GM21619 (cell line): ENCODE measurements around the gene PPP2R5B.
A peak's percentile ranks its signal among the peaks of the same experiment; 100 is the strongest.

ENCODE experiments used
- ATAC-seq: cut with Tn5 transposase; IDR thresholded peaks from one replicate; pipeline ENCODE4 v1.9.1; 2021; ENCODE audit not compliant: unreplicated experiment

Gene PPP2R5B

DNA sequence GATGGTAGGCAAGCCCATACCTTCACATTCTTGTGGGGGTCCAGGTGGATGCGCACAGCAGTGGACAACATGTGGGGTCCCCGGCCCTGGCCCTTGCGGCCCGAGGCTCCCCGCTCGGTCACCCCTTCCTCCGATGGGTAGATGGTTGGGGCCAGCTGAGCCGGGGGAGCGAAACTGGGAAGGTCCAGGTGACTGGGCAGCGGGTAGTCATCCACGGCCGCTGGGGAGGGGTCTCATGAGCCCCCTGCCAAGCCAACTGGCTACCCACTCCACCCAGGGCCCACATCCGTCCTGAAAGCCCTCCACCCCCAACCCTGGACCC lies 18.2 kb upstream of the PPP2R5B start:
- no peak for ATAC-seq

DNA sequence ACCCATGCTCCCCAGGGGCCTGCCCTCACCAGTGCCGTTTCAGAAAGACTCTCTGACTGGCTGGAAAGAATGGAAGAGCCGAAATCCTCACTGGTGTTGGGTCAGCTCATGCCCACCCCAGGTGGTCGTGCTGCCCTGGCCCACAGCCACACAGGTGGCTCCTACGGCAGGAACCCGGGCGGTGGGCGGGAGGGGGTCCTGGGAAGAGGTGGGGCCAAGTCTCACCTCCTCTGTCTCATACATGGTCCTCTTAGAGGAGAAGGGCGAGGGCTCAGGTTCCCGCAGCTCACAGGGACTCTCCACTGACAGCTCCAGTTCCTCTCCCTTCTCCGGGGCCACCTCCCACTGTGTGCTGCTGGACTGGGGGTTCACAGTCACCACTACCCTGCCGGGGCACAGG lies 15.7 kb upstream of the PPP2R5B start:
- no peak for ATAC-seq

DNA sequence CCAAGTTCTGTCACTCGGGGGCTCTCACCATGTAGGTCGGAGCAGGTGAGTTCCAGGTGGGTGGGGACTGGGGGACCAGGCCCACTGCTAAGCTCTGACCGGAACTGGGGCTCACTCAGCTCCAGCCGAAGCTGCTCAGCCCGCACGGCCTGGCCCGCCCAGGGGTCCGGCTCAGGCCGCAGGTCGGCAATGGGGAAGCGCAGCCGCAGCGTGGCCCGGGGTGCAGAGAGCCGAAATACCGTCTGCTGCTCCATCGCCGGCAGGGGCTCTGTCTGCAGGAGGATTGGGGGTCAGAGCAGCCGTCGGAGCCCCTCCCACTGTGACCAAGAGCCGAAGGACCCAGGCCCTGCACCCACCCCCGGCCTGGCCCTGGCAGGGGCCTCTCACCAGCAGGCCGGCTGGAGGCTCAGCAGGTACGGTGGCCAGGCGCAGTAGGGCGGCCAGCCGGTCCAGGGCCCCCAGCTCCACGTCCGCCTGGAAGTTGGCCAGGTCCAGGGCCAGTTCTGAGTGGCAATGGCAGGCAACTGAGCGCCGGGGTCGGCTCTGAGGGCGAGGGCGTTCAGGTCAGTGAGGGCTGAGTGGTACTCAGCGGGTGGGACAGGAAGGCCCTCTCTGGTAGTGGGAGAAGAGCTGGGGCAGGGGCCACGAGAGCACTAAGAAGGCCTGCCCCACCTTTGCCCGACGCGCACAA lies 14.7 kb upstream of the PPP2R5B start:
- no peak for ATAC-seq

DNA sequence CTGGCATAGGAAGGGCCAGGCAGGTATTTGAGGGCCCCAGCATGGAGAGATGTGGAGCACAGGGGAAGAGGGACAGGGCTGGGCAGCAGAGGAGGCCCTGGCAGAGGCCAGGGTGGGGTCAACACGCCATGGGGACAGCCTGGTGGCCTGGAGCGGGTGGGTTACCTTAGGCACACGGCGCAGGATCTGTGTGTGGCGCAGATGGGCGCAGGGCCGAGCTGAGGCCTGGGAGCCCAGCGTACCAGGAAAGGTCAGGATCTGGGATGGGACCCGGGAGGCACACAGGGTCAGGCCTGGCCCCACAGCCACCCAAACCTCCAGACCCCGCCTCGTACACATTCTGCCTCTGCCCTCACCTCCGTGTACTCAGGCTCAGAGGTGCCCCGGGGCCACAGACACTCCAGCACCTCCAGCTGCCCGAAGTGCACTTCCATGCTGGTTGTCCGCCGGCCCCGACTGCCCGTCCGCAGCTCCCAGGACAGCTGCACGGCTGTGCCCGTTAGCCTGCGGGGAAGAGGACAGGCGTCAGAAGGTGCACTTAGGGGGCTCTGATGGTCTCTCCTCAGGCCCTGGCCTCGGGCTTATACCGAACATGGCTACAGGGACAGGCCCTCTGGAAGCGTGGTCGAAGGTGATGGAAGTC lies 13.9 kb upstream of the PPP2R5B start:
- ATAC-seq = no peak

DNA sequence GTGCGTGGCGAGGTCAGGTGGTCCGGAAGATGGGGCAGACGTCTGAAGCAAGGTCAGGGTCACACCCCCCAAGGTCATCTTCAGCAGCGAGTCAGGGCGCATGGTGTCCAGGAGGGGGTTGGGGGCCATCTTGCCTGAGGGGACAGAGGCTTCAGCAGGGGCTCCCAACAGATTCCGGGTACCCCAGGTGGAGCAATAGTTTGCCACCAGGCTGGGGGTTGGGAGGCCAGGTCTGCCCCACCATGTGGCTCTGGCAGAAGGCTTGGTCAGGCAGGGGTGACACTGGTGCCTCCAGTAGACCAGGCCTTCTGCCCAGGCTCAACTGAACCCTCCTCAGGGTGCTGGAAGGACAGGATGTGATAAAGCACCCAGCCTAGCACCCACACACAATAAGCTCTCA lies 13.3 kb upstream of the PPP2R5B start:
- no peak for ATAC-seq

DNA sequence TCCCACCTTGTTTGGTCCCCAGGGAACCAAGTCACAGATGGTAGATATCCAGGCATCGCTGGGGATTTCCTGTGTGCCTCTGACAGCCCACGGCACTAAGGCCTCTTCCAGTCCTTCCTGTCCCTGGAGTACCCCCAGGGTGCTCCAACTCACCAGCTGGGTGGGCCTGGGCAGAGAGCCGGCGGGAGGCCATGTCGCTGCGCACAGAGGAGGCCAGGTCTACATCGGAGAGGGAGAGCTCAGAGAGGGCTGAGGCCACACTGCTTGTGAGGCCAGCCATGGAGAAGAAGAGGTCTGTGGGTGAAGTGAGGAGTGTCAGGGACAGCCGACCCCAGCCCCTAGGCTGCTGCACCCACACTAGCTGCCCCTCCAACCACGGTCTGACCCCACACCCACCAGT lies 12.8 kb upstream of the PPP2R5B start:
- ATAC-seq = no peak

DNA sequence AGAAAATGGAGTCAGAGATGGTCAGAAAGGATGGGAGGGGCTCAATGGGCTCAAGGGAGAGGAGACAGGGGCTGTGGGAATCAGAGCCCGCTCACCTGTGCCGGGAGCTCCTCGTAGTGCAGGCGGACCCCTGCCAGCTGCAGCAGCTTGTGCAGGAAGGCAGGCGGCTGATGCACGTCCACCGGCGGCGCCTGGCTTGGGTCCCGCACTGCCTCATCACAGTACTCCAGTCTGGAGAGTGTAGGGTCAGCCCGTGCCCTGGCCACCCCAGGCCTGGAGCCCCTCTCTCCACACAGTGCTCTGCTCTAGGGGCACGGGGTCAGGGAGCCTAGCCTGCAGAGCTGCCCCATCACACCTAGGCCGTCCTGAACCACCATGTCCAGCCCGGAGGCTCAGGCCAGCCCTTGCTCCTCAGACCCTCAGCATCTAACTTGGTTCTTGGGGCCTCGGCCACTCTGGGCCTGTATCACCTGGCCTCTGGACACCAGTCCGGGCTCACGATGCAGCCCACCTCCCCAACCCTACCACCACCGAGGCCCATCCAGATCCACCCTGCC lies 11.2 kb upstream of the PPP2R5B start:
- no peak for ATAC-seq

DNA sequence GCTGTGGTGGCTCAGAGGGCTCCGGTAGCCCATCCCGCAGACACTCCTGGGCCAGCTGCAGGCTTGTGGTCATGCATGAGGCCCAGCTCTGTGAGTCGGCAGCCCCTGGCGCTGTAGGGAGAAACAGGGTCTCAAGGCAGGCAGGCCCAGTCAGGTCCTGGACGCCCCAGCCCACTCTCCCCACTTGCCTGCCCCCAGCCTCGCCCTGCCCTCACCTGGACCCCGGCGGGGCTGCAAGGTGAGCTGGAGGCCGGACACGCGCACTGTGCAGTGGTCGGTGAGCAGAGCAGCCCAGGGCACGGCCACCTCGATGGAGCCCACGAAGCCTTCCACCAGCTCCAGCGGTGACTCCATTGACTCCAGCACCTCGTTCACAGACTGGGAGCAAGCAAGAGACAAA lies 10.4 kb upstream of the PPP2R5B start:
- no peak for ATAC-seq

DNA sequence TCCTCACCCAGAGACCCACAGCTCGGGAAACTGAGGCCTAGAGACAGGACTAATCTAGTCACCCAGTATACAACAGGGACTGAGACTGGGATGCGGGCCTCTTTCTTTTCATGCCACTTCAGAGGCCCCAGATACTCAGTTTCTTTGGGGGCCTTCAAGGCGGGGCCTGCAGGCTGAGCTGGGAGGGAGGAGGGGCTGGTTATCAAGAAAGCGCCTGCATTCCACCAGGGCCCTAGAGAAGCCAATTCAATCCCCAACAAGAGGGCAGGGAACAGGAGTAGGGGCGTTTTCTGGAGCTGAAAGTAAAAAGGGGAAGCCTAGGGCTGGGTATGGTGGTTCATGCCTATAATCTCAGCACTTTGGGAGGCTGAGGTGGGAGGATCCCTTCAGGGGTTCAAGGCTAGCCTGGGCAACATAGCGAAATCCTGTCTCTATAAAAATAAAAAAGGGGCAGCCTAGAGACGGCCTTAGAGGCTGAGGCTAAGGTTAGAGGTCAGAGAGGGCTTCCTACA lies 9.1 kb upstream of the PPP2R5B start:
- ATAC-seq = no peak

DNA sequence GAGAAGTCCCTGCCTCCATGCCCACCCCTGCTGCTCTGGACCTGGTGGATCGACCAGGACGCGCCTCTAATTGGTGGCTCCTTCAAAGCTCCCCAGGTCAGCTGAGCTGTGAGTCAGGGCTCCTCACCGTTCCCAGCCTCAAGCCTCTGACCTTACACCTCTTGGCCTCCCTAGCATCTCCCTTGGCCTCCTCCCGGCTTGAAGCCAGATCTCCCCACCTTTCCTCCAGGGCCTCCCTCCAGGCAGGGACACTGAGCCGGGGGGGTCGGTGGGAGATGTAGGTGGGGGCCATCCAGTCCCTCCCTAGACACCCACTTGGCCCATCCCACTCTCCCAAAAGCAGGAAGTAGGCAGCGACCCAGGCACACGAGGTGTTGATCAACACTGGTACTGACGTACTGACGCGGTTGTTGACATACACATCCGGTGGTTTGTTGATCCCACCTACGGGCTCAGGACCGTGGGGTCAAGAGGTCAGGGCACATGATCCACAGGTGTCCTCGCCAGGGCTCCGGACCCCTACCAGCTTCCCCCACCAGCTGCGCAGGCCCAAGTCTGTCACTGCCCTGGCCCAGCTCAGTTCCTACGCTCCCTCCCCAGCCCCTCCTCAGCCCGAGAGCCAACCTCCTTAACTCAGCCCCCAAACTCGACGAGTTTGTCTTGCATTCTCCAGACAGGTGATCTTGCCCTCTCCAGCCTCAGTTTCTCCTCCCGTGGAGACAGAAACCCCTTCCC lies 8.3 kb upstream of the PPP2R5B start:
- no peak for ATAC-seq

DNA sequence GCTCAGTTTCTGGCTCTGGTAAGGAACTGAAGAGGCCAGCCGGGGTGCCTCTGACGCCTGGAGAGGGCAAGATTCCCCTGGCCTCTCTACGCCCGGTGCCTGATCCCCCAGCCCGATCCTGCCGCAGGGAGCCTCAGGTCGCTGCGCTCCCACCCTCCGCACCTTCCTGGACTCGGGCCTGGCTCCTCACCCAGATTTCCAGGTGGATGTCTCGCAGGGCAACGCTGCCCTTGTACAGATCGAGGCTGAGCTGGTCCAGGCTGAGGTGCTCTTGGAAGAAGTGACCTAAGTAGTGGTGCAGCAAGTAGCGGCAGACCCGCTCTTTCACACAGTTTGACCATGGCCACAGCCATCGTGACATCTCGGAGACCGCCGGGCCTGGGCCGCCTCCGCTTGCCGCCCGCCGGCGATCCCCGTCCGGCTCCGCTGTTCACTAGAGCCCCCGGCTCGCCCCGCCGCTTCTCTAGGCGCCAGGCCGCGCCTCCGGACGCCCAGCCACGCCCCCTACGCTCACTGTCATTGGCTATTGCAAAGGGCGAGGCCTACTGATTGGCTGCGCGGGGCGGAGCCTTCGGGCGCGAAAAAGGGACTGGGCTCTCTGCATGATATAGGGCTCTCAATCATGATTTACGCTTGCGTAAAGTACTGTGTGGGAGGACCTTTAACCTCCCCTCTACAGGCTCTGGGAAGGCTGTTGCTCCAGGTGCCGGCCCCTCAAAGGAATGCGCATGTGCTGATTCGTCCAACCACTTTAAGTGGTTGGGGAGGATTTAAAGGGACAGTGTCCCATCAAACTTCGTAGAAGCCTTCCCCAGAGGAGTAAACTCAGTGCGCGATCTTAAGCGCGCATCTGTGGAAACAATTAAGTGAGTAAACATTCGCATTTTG lies 7.5 kb upstream of the PPP2R5B start, which contains the start of gene ATG2A:
Gene ATG2A, minus strand, starts transcription at position 435 of the 888 bp plus-strand sequence. Its CDS starts 74 bp downstream, at position 361.
- peak; percentile 89 for ATAC-seq

DNA sequence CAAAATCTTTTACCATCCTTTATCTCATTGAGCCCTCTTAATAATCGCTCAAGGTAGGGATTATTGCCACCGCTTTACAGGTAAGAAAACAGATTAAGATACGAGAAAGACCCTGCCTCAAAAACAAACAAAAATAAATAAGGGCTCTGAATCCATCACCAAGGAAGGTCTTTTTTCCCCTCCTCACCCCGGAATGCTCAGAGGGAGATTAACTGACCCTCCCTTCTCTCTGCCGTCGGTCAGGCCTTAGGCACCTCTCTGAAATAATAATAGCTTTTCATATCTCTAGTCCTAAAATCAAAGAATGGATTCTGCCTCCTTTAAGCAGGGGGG lies 6.9 kb upstream of the PPP2R5B start:
- no peak for ATAC-seq

DNA sequence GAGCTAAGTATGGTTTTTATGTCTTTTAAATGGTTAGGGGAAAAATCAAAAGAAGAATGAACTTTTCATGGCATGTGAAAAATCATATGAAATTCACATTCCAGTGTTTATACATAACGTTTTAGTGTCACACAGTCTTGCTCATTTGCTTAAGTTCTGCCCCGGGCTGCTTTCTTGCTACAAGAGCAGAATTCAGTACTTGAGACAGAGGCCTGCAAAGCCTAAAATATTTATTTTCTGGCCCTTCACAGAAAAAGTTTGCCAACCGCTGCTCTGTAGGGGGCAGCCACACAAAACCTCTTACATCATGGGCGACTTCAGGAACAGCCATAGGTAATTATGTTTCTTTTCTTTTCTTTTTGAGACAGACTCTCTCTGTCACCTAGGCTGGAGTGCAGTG lies 6.5 kb upstream of the PPP2R5B start:
- no peak for ATAC-seq

DNA sequence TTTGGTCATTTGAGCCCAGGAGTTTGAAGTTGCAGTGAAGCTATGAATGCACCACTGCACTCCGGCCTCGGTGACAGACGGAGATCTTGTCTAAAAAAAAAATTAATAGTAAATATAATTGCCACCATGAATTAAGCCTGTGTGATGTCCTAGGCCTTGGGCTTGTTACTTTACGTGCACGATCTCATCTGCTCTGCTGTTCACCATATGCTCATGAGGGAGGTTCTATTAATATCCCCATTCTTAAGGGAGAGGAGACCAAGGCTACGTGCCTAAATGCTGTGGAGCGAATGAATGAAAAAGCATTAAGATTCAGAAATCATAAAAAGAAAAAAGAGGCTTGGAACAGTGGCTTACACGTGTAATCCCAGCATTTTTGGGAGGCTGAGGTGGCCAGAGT lies 4.9 kb upstream of the PPP2R5B start:
- ATAC-seq = no peak

DNA sequence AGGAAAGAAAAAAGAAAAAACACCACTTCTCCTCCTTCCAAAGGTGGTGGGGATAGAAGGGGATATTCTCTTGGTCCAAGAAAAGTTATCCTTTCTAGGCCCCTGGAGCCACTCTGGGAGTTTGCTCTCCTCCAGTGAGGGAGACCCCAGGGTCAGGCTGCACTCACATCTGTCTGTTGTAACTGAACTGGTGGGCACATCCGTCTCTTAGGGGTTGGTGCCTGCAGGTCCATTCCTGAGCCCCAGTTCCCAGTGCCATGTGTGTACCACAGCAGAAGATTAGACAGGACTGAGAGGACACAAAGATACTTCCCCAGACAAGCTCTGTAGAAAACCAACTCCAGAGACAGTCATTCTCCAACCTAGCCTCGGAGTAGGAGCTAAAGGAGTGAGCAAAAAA lies 4.4 kb upstream of the PPP2R5B start:
- ATAC-seq = no peak

DNA sequence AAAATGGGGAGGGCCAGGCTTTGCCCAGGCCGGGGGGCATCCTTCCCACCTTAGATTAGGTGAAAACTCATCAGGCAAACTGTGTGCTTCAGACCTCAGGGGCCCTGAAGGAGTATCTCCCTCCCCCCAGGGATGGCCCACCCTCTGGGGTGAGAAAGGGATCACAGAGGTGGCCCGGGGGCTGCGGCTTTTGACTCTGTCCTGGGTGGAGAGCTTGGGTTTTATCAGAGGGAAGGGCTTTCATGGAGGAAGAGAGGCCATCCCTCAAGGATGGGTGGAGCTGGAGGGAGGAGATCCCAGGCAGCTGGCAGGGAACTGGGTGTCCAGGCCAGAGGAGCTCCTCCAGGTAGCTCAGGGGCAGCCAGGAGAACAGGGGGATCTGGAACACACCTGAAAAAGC lies 3.1 kb upstream of the PPP2R5B start:
- ATAC-seq = no peak

DNA sequence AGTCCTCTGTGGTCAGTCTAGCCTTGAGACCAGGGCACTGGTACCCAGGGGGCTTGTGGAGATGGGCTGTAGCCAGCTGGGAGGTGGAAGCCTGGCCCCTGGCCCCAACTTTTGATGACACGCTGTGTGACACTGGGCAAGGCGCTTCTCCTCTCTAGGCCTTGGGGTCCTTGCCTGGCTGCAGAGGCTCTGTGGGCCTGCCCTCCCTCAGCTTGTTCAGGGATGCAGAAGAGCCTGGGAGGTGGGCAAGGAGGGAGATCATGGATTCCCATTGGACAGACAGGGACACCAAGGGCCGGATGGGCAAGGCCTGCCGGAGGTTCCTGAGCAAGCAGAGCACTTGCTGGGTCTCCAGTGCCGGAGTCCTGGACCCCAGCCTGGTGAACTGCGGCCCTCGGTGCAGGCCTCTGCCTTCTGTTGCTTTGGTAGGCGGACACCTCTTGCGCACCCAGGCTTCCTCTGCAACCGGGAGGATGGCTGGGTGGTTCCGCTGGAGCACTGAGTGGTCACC lies 1.3 kb upstream of the PPP2R5B start:
- no peak for ATAC-seq

DNA sequence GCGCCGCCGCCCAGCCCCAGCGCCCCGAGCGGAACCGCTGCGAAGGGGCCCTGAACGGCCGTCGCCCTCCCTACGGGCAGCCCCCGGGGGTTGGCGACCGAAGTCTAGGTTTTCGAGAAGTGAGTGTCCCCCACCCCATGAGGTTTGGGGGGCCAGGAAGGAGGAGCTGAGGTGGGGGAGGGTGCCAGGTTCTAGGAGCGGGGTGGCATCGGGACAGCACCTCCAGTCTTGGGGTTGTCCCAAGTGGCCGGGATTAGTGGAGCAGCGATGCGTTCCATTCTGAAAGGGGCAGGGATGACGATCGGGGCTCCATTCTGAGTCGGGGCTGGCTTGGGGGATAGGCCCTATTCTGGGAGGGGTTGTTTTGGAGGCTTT lies 408 bp downstream of the PPP2R5B start:
- peak; percentile 5 for ATAC-seq

DNA sequence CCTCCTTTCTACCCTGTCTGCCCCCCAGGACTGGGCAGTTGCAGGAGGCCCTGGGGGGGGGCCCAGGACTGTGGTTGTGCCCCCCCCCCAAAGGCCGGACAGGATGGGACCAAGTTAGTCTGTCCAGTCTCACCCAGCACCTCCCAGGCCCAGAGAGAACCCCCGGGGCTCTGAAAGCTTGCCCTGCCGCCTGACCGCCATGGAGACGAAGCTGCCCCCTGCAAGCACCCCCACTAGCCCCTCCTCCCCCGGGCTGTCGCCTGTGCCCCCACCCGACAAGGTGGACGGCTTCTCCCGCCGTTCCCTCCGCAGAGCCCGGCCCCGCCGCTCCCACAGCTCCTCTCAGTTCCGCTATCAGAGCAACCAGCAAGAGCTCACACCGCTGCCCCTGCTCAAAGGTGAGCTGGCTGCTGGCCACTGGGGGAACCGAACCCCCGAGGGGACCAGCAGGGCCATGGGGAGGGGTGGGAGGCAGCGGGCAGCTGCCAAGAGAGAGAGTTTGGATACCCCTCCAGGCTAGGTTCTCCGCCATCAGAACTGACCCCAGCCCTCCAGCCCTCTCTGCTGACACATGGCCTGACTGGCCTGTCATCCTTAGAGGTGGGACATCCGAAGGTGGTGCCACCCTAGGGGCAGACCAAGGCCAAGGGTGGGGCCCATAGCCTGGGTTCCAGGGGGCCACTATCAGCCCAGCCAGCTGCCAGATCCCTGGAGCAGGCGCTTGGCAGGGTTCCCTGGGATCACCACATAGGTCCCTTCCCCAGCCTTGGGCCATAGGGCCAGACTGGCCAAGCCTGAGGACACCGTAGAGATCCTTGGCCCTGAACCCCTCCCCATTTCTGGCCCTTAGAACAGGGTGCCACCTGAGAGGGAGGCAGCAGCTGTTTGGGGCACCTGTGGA lies 1.3 kb downstream of the PPP2R5B start:
- no peak for ATAC-seq

DNA sequence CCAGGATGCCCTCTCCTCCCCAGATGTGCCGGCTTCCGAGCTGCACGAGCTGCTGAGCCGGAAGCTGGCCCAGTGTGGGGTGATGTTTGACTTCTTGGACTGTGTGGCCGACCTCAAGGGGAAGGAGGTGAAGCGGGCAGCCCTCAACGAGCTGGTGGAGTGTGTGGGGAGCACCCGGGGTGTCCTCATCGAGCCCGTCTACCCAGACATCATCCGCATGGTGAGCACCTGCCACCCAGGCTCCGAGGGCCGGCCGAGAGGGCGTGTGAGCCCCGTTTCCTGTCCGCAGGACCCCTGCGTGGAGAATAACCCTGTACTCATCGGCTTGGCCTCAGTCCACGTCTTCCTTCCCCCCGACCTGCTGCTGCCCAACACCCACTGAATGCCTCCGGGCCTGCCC lies 2.2 kb downstream of the PPP2R5B start:
- no peak for ATAC-seq
